HG03159 (cell line): ENCODE results near the gene MYL1.

Experiments
- ATAC-seq: cut with Tn5 transposase; IDR thresholded peaks from one replicate; pipeline ENCODE4 v1.9.1; 2021; ENCODE audit warnings: mild to moderate bottlenecking, moderate library complexity; ENCODE audit not compliant: unreplicated experiment

Gene MYL1

DNA sequence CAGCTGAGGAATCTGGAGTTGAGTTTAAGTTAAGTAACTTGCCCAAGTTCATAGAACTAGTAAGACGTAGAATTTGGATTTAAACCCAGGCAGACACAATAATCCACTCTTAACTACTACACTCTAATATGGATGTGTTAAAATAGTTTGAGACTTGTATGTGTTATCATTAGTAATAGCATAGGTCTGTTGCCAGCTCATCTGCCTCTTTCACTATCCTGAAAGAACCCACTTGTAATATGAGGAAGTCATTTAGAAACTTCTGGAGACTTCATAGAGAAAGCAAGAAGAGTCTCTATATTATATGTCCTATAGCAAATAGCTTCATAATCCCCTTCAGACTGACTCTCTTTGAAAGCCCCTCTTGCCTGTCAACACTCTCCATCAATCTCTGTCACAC lies 46.7 kb downstream of the MYL1 start:
- ATAC-seq = no peak

DNA sequence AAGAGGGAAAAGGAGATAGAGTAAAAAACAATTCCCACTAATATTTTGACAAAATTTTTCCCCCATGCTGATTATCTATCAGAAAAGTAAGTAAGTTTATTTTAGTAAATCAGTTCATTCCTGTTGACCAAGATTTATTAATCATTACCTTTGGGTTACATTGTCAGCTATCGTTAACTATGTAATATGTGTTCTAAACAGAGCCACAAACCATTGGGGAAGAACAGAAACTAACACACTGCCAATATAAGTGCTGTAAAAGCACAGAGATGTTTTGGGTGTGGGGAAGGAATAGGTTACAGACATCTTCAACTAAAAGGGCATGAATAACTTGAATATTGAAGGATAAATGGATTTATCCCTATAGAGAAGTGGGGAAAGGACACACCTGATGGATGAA lies 47.3 kb downstream of the MYL1 start:
- ATAC-seq = peak; percentile 65

DNA sequence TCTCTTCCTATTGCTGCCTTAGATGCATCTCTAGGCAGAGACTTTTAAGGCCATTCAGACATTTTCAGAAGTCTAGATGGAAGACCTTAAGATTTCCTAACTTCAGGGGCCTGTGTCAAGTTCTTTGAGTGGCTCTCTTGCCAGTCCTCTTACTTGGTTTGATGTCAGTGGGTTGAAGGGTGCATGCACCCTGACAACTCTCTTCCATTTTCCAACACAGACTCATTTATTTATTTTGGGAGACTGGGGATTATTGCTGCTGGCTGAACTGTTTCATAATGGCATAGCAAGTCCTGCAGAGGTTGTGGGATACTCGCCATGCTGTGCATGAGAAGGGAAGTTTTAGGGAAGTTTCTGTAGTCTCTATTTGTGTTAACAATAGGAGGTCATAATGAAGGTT lies 50.7 kb downstream of the MYL1 start:
- ATAC-seq = no peak

DNA sequence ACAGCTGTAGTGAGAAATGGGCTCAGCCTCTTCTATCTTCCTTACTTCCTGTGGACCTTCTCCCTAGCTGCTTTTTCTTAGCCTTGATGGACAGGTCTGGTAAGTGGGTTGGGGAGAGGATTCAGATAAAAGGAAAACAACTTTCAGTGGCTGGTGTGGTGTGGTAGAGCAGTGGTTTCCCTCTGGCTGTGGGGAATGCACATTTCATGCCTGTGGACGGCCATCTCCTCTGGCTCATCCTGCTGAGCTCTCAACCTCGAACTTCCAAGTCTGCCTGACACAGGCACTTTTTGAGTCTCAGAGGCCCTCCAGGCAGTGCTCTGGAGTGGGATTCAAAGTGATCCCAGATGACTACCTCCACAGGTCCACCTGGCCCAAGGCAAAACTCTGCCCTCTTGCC lies 51.1 kb downstream of the MYL1 start:
- no peak for ATAC-seq

DNA sequence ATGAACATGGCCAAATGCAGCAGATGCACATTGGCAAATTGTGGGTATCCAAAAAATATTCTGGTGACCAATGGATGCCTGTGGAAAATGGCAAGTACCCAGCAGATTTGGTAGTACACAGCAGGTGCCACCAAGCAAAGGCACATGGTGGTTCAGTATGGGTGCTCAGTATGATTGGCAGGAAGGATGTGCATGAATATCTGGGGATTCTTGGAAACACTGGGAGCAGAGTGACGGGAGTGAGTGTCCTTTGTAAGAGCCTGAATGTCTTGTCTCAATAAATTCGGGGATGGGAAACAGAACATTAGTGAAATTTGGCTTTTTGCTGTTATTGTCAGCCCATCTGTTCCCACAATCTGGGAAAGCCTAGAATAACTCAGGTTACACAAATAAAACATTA lies 52.9 kb downstream of the MYL1 start:
- ATAC-seq = no peak

DNA sequence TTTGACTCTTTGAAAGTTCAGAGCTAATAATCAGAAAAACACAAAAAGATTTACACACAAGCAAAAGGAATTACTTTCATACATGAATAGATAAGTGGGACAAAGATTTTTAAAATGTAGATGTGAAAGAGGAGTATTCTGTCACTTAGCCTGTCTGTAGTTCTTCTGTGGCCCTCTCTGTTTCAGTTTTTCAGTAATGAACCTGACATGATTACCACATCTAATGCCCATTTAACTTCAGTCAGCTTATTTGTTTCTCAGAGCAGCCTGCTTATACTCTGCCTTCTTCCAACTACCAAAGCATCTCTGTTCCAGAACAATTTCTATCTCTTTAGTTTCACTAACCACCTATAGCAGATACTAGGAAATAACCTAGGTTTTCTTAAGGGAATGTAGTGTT lies 55.3 kb downstream of the MYL1 start:
- ATAC-seq = no peak

DNA sequence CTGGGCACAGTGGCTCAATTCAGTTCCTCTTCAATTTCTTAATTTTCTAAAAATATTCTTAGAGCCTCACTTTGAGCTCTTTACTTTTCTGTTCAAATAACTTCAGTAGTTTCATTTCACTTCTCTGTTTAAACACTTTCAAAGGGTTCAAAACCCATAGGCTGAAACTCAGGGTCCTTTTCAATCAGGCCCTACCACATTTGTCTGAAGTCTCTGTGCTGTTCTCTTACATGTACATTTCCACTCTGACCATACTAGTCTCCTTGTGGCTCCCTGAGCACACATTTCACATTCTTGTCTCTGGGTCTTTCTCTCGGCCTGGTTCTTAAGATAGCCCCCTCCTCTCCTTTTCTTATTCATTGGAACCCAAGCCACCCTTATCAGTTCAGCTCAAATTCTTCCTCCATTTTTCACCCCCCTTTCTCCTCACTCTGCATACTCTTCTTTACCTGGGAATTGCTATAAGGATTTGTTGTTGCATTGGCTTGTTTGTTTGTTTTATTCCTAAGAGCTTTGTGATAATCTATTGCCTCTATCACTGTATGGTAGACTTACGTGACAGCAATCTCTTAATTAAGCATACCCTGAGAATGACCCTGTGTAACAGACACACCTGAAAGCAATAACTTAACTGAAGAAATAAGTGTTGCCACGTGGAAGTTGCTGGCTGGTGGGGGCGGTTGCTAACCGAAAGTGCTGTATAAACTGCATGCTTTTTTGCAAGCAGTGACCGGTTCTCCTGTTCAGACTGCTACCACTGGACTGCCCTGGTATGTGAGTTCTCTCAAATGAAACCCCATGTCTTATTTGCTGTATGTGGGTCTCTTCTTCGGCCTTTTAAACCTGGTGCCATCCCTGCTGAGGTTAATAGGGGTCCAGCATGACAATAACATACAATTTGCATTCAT lies 62.0 kb downstream of the MYL1 start:
- no peak for ATAC-seq

DNA sequence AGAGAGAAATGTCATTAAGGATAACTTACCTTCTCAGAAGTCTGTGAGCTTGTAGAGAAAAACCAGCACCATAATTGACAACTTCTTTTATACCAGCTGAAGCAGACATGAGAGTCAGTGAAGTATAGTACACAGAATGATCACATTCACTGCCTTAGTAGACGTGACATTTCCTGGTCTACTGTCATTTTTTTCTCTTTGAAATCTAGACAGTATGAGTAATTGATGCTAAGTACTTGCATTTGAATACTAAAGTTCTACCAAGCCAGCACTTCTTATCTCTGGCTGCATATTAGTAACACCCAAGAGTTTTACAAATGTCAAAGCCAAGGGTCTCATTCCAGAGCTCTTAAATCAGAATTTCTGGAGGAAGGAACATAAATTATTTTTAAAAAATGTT lies 64.4 kb downstream of the MYL1 start:
- no peak for ATAC-seq
